ENCODE results near the gene CYREN.

- no peak for TF ChIP-seq CTCF (conservative IDR thresholded peaks at IDR 0.05; ENCODE audit: low read length)
- no peak for TF ChIP-seq EZH2phosphoT487 (IDR thresholded peaks at IDR 0.05; ENCODE audit: borderline replicate concordance)
Observed at GRCh38 chr7:135181929-135182678, 11.6 kb upstream of the CYREN start.
